HG02610 (cell line): ENCODE data around the gene HCRT.
A peak's percentile ranks its signal among the peaks of the same experiment; 100 is the strongest.
"Not testable (repeated sequence)": the region's sequence is repeated elsewhere in the genome, so short reads cannot be mapped to it uniquely, and the experiment has no call there.

Source experiments
- ATAC-seq: cut with Tn5 transposase; IDR thresholded peaks from one replicate; pipeline ENCODE4 v1.9.1; 2021; ENCODE audit warnings: mild to moderate bottlenecking, moderate library complexity; ENCODE audit not compliant: unreplicated experiment

Gene HCRT

DNA sequence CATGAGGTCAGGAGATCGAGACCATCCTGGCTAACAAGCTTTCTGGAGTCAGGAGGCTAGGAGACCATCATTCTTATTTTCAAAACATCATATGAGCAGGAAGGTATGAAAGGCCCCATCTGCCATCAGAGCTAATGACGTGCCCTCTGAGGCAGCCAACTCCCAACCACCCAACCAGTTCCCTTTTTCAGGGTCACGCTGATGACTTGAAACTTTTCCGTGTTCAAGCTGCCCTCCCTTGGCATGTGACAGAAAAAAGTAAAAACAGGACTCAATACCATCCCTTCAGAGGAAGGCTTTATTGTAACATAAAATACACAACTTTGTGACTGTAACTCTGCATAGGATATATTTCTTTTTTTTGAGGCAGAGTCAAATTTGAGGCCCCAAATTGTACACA is 13.6 kb upstream of the HCRT start:
- ATAC-seq: no peak

DNA sequence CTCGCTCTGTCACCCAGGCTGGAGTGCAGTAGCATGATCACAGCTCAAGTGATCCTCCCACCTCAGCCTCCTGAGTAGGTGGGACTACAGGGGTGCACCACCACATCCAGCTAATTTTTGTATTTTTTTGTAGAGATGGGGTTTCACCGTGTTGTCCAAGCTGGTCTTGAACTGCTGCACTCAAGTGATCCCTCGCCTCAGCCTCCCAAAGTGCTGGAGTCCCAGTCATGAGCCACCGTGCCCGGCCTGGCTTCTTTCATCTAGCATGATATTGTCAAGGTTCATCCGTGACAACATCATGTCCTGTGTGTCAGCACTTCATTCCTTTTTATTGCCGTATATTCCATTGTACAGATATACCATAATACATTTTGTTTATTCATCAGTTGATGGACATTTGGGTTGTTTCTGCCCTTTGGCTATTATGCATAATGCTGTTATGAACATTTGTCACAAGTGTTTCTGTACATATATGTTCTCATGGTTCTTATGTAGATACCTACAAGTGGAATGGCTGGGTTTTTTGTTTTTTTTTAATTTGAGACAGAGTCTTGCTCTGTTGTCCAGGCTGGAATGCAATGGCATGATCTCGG is 12.4 kb upstream of the HCRT start:
- ATAC-seq: no peak

- ATAC-seq: peak; percentile 85
These were observed 9.0 kb upstream of the HCRT start, which contains the start of gene GHDC for GRCh38 chr17:42193969-42194899. TSS of gene GHDC (minus strand) at chr17:42194494. CDS start at chr17:42193581, 913 bp downstream.

DNA sequence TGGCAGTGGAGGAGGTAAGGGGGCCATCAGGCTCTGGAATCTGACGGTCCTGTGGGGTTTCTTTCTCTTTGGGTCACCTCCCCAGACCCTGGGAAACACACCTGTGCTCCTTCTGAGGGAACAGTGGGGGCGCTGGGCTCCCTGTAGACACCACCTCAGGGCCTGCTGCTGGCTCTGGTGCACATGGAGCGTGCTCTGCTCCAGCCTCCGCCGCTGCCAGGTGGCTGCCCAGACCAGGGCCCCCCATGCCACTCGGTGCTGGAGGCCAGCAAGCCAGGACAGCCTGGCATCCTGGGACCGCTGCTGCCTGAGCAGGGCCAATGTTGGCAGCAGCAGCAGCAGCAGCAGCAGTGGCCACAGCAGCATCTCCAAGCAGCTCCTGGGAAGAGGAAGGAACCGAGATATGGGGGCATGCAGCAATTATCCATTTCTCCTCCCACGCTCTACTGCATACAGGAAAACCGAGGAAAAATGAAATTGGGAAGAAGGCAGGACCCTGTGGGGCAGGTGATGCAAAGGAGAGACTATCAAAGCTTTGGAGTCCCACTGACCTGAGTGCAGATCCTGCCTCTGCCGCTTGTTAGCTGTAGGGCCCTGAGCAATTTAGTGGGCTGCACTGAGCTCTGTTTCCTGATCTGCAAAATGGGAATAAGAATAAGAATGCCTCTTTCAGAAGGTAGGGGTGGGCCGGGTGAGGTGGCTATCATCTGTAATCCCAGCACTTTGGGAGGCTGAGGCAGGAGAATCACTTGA is 8.1 kb upstream of the HCRT start:
- no peak for ATAC-seq

GRCh38 chr17:42192189-42193126 is 7.2 kb upstream of the HCRT start:
- no peak for ATAC-seq

- ATAC-seq: no peak
These were observed 6.0 kb upstream of the HCRT start for GRCh38 chr17:42191275-42191608.

DNA sequence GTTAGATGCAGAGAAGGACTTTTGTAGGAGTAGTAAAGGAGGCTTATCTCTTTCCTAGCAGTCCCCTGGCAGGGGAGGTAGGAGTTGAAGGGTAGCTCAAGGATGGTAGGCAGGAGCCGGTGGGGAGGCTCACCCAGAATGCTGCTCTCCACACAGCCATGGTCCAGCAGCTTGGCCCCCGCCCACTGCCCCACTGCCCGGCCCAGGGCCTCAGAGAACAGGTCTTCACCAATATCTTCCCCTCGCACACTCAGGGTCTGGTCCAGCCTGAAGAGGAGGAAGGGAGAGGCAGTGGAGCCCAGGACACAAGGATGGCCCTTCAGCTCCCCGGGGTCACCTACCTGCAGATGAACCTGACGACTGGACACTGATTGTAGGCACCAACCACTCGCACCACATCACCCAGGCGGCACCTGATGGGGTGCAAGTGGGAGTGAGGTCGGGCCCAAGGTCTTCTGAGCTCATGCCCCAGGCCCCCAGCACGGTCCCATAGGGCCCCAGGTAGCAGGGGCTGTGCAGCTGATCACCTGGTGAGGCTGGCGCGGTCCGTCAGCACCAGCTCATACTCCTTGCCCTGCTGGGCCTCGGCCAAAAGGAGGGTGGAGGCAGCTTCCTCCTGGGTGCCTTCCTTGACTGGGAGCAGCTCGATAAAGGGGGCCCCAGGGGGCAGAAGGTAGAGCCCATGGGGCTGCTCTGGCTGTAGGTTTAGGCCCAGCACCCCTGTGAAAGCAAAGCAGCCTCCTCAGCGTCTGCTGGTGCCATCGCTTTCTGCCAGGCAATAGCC is 5.4 kb upstream of the HCRT start:
- ATAC-seq: no peak

DNA sequence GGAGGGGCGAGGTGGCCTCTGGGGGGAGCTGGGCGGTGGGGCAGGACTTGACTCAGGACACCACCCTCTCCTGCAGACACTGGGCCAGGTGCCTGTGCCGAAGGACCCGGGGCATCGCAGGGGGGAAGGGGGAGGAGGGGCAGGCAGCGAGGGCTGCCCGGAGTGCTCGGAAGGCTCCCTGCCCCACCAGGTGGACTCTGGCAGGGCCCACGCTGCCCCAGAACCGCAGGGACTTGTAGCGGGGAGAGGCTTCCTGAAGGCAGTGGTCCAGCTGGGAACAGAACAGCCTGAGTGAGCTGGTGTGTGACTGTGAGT is 4.4 kb upstream of the HCRT start:
- no peak for ATAC-seq

- ATAC-seq: no peak
These were observed 3.7 kb upstream of the HCRT start for GRCh38 chr17:42188749-42189650.

DNA sequence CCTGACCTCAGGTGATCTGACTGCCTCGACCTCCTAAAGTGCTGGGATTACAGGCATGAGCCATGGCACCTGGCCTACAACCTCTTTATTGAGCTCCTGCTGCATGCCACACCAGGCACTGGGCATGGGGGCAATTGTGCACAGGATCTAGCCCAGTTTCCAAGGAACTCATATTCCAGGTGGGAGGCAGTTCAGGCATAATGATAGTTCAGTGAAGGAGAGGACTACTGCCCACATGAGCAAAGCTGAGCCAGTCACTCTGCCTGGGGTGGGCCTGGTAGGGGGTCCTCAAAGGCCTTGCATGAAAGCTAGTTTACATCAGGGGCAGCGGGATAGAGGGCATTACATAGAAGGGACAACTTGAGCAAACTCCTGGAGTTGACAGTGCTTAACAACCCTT is 2.6 kb upstream of the HCRT start:
- no peak for ATAC-seq

DNA sequence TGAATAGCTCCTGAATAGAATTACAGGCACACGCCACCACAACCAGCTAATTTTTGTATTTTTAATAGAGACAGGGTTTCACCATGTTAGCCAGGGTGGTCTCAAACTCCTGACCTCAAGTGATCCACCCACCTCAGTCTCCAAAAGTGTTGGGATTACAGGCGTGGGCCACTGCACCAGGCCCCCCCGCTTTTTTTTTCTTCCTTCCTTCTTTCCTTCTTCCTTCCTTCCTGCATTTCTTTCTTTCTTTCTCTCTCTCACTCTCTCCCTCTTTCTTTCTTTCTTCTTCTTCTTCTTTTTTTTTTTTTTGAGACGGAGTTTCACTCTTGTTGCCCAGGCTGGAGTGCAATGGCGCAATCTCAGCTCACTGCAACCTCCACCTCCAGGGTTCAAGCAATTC is 939 bp upstream of the HCRT start:
- not testable (repeated sequence) for ATAC-seq

DNA sequence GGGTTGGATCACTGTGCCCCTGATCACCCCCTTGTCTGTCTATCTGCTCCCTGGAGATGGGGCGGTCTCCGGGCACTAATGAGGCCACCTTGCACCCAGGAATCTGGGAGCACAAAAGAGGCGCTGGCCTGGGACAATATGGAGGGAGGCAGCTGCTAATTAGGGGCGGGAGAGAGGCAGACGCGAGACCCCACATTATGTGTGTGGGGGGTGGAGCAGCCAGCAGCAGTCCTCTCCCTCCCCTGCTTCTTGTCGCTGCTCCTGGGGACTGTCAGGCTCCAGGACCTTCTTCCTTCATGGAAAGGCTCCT is 324 bp upstream of the HCRT start:
- ATAC-seq: no peak

DNA sequence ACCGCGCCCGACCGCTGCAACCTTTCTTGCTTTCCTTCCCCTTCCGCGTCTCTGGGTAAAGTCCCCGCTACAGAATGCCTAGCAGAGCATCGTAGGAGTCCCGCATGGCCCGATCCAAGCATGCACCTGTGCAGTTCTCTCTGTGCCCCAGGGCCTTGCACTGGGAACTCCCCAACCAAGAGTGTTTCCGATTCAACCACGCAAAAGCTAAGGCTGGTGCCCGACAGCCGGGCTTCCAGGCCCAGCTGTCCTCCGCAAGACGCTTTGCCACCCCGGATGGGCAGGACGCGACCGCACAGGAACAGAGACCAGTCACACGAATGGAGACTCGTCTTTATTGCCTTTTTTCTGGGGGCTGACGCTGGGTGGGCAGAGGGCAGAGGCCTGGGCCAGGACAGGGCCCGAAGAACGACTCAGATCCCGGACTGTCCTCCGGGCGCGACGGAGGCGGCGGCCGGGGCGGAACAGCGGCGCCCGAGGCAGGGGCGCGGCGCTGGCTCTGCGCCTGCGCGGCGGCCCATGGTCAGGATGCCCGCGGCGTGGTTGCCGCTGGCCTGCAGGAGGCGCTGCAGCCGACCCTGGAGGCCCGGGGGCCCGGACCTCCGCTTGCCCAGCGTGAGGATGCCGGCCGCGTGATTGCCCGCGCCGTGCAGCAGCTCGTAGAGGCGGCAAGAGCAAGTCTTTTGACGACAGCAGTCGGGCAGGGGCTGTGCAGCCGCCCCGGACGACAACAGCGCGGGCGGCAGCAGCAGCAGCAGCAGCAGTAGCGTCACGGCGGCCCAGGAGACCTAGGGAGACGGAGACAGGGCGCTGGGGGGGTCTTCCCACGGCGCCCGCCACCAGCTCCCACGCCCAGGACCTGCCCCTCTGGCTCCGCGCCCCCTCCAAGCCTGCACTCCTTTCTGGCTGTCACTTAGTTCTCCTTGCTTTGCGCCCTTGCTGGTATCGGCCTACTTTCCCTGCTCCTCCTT is 1.2 kb downstream of the HCRT start:
- peak; percentile 52 for ATAC-seq

DNA sequence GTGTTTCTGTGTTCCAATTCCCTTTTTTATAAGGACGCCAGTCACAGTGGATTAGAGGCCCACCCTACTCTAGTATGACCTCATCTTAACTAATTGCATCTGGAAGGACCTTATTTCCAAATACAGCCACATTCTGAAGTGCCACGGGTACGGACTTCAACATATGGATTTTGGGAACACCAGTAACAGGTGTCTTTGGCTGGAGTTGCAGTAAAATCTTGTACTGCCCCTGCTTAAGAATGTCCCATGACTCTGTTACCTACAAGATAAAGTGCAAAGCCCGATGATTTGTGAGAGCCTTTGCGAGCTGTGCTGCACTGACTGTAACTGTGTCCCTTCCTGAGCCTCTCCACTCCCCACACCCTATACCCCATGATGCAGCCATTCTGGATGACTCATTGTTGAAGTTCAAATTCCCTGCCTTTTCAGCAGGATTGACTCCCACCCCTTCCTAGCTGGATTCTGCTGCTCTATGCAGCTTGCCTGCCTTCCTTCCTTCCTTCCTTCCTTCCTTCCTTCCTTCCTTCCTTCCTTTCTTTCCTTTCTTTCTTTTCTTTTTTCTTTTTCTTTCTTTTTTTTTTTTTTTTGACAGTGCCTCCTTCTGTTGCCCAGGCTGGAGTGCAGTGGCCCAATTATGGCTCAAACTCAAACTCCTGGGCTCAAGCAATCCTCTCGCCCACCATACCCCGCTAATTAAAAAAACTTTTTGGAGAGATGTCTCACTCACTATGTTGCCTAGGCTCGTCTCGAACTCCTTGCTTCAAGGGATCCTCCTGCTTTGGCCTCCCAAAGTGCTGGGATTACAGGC is 2.1 kb downstream of the HCRT start:
- no peak for ATAC-seq

DNA sequence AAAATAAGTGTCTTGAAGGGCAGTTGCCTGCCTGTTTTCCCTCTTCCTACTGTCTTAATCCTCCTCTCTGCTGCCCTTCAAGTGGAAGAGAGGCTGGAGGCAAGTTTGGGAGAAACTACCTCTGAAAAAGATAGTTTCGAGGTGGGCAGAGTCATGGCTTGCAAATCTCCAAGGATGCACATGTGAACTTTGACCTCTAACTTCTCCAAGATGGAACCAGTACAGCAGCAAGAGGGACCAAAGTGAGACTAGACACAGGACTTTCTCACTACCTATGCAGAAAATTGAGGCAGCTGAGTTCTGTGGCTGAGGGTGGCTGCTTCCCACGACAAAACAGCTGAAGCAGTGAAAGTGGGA is 3.4 kb downstream of the HCRT start:
- ATAC-seq: no peak

GRCh38 chr17:42180922-42181850 is 4.1 kb downstream of the HCRT start, which contains the start of gene KCNH4:
TSS of gene KCNH4 (minus strand) at chr17:42181142. CDS start at chr17:42180945, 197 bp downstream.
- ATAC-seq: peak; percentile 37
